Posterior cingulate gyrus (tissue), 11 donors: ENCODE results near the gene MCF2L2.
A peak's percentile ranks its signal among the peaks of the same experiment; 100 is the strongest.
"Not testable (repeated sequence)": the region's sequence is repeated elsewhere in the genome, so short reads cannot be mapped to it uniquely, and the experiment has no call there.

ENCODE experiments used
- DNase-seq, 10 donors: peaks; one replicate each; pipeline versions ENCODE4 v3.0.0 to v3.0.0-alpha.2; 2020 to 2021; ENCODE audit warnings: mixed read lengths in 3 of 10
- intact Hi-C: fragments of 100-400 bp; cut with DNase I; formaldehyde crosslinking; loops from one replicate; pipeline ENCODE4 v1.15.1; 2023

The MCF2L2 gene

DNA sequence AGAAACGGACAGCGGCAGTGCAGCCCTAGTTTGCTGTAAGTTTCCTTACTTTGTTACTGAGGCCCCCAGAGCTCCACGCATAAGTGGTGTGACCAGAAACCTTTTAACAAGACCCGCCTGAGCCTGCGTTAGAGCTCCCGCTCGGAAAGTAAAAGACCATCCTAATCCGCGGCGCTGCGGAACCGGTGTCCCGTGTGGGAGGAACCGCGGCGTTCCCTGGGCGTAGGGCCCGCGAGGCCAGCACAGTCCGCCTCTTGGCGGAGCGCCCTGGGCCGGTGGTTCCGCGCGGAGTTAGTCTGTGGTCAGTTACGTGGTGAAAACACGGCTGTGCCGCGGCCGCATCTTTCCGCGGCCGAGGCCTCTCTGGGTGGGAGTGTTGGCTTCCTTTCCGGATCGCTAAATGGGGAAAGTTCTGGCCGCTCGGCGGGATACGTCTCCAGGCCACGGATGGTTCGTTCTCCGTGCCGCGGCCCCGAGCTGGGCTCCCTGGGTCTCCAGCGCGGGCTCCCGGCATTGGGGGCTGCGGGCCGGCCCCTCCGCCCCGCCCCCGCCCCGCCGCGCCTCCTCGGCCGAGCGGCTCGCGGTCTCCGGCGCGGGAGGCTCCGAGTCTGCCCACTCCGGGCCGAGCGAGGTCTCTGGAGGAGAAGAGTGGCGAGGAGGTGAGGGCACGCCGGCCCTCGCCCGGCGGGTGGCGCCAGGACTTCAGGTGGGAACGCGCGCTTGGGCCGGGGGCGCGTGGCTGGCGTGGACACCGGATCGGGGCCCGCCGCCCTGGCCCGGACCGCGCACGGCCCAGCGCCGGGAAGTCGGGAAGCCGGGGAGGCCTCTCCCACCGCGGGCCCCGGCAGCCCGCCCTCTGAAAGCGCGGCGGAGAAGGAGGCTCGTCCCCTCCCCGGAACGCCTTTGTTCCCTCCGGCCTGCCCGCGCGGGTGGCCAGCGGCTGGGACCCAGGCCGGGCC, 174.6 kb downstream of the MCF2L2 start:
- intact Hi-C loops: no loop called here
- DNase-seq: peak in 8 of 10 donors; percentile 14 to 93 (median 52)

DNA sequence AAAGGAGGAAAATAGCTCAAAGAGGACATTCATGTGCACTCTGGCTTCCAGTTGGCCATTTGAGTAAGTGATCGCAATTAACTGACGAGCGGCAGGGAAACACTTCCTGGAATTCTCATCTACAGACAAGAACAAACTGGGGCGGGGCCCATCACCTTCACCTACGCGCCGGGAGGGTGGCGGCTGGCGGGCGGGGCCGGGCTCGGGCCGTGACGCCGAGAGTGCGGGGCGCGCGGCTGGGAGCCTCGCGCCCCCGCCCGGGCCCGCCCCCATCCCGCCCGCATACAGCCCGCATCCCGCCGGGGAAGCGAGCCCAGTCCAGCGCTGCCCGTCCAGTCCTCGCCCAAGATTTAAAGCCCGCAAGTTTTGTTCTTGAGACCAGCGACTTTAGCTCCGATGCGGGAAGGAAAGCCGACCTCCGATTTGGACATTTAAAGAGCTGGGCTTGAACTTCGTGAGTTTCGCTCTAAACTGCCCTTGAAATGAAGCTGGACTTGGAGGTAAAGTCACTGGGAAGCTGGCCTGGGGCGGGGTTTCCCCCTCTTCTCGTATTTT, 175.4 kb downstream of the MCF2L2 start, which contains the start of gene B3GNT5:
B3GNT5 (plus strand) TSS at position 281 of the 555 bp plus-strand sequence. CDS start 16,546 bp downstream, outside the sequence.
- no peak for DNase-seq
- intact Hi-C loops: no loop called here

DNA sequence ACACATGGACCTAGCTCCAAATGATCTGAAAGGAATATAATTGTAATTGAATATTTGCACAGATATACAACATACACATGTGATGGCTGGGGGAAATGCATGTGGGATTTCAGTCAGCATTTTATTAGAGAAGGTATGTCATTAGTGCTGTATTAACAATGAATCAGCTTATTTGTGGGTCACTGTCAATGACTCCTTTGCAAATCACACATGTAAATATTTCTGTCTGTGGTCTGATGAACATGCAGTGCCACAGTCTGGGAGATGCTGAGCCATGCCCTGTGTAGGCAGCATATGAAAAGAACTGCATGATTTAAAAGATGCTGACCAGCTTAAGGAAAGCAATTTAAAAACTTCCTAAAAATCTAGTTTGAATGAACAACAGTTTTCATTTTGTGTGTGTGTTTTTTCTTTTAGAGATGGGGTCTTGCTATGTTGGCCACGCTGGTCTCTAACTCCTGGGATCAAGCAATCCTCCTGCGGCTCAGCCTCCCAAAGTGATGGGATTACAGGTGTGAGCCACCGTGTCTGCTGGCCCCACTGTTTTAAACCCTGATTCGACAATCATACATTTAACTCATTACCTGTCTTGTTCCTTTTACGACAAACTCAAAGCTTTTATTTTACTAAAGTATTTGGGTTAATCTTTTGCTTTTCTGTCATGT, 176.2 kb downstream of the MCF2L2 start:
- intact Hi-C loops: no loop called here
- DNase-seq: peak in 1 of 10 donors; percentile 70

DNA sequence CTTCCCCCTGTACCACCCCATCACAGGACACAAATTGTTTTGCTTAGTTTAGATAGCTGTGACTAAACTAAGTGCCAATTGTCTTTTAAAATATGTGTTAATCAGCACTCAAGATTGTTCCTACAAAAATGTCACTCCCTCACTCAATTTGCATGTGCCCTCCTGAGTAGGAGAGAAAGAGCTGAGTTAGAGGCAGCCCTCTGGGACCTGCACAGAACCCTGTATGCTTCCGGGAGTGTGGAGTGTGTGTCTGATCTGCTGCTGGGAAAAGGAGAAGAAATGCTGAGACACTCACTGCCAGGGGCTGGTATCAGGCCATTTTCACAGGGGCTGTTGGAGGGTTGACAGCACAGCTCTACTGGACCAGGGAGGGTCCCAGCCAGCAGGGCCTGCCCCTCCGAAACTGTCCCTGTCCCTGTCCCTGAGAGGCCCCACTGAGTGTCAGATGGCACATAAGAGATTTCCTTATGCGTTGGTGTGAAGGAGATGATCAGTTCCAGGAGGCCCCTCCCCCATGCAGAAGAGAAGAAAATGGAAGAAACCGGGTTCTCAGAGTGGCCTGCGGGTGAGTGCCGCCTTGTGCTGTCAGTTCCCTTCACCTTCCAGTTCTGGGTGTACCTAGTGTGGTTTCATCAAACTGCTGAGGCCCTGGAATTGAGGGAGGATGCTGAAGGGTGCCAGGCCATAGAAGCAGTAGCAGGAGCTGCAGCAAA, 179.3 kb downstream of the MCF2L2 start:
- DNase-seq: no peak
- intact Hi-C loops: no loop called here

DNA sequence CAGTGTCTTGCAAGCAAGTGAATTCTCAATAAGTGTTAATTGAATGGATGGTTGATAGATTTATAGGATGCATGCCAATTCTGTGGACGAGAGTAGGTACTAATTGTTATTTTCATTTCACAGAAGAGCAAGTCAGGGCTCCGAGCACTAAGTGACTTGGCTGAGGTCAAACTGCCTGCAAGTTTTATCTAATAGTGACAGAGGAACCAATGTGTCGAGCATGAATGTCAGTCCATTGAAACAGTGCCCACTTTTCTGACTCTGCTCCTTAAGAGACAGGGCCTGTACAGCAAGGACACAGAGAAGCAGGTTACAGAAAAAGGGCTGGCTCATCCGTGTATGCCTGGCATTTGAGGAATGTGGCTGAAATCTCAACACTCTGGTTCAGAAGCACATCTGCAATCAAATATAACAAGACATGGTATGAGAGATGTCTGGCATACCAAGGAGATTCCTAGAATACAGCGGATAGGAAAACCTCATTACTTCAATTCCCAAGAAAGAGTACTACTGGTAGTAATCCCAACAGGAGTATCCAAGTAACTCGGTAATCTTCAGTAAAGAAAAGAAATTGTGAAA, 181.3 kb downstream of the MCF2L2 start:
- no peak for DNase-seq
- intact Hi-C loops: no loop called here

DNA sequence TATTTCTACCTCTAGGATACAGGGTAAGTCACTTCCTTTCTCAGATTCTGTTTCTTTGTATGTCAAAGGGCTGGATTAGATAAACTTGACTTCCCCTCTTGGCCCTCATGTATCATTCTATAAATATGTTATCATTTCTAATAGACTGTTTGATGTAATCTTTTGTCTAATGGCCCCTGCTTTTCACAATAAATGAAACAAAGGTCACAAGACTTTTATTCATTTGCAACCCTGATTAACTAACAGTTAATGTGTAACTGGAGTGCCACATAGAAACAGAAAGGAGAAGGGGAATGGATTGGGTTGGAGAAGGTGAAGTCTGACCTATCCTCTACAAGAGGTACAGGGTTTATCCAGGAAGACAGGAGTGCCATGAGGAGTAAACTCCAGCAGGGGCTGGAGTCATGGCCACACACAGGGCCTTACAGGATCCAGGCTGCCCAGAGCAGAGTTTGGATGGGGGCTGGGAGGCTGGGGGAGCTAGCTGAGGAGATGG, 183.4 kb downstream of the MCF2L2 start:
- DNase-seq: no peak
- intact Hi-C loops: no loop called here

DNA sequence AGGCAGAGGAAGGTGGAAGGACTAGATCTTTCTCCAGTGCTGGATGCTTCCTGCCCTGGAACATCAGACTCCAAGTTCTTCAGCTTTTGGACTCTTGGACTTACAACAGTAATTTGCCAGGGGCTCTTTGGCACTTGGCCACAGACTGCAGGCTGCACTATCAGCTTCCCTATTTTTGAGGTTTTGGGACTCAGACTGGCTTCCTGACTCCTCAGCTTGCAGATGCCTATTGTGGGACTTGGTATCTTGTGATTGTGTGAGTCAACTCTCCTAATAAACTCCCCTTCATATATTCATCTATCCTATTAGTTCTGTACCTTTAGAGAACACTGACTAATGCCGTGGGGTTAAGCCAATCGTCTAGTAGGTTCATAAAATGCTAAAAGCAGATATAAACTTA, 184.2 kb downstream of the MCF2L2 start:
- DNase-seq: no peak
- intact Hi-C loops: no loop called here

DNA sequence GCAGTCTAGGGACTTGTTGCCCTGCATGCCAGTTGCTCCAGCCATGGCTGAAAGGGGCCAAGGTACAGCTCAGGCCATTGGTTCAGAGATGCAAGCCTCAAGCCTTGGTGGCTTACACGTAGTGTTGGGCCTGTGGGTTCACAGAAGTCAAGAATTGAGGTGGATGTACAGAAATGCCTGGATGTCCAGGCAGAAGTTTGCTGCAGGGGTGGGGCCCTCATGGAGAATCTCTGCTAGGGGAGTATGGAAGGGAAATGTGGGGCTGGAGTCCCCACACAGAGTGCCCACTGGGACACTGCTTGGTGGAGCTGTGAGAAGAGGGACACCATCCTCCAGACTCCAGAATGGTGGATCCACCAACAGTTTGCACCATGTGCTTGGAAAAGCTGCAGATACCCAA, 186.0 kb downstream of the MCF2L2 start:
- intact Hi-C loops: no loop called here
- no peak for DNase-seq

DNA sequence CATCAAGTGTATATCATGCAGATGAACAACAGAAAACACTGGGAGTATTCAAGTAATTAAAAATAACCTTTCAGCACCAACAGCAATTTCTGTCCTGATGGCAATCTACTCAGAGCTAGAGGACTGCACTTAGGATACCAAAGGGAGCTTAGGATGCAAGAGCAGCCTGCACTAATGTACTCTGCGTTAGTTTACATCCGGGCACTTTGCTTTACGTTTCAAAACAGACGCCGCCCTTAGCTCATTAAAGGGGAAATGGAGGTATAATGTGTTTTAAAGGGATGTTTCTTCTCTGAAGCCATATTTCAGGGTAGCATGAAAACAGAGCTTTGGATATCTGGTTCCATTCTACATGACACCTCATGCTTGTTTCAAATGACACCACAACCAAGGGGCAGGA, 189.4 kb downstream of the MCF2L2 start:
- DNase-seq: no peak
- intact Hi-C loops: no loop called here

DNA sequence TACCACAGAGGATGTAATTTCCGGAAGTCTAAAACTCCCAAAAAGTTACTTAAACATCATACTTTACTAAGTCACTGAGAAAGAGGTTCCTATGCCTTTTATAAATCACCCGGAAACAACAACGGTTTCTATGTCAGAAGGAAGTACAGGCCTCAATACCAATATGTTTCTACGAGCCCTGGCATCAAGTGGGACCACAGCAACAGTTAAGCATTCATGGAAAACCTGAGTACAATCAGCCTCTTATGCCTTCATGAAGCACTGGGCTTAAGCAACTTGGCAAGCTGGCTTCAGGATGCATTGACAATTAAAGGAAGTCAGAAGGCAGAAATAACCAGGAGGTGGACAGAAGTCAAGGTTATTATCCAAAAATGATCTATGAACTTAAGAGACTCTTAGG, 194.5 kb downstream of the MCF2L2 start:
- no peak for DNase-seq

DNA sequence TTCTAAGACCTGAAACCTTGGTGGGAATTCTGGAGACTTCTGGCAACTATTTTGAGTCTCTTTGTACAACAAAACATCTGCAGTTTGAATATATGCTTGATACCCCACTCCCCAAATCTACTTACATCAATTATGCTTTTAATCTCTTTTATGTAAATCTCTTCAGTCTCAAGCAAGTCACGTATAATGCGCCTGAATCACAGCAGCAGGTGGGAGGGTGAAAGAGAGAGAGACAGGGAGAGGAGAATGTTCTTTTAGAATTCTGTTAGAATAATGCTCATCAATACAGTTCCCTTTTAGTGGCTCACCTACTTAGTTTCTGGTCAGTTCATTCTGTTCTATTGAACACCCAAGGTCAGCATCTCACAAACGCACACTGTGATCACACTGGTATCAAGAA, 197.6 kb downstream of the MCF2L2 start:
- DNase-seq: no peak
- intact Hi-C loops: no loop called here

More for the DNA sequence above, 194.5 kb downstream of the MCF2L2 start:
- intact Hi-C loops: no loop called here

DNA sequence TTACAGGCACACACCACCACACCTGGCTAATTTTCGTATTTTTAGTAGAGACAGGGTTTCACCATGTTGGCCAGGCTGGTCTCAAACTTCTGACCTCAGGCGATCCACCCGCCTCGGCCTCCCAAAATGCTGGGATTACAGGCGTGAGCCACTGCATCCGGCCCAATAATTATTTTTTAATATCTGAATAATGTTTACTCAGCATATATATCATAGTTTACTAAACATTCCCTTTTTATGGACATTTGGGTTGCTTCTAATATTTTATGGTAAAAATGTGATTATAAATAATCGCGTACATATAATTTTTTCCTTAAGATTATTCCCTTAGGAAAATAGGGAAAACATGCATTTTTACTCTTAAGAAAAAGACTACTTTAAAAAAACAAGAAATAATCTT, 198.2 kb downstream of the MCF2L2 start:
- intact Hi-C loops, DNase-seq: not testable (repeated sequence)

DNA sequence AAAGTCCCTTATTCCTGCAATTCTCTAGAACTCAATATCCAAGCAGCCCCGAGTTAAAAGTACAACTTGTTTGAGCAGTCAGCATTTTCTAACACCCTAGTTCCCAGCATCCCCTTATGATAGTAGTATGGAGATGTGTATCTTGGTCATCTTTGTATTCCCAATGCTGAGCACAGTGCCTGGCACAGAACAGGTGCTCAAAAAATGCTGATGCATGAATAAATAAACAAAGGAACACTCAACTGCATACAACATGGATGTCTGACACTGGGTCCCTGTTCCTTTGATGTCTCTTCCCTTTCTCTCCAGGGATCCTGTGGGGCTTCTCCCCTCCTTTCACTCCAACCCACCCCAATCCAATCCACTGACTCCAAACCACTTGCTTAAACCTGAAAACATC, 199.2 kb downstream of the MCF2L2 start:
- intact Hi-C loops: no loop called here
- DNase-seq: no peak

DNA sequence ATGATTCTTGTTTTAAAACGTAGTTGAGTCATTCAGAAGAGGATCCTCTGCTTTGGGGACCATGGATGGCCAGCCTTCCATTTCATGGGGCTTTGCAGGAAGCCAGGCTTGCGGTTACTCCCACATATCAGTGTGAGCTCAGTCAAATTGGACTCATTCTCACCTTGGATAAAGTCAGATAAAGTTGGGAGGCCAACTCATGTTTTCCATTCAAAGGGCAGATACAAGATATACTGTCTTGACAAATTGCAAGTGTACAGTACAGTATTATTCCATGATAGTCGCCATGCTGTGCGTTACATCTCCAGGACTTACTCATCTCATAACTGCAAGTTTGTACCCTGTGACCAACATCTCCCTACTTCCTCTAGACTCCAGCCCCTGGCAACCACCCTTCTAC, 200.8 kb downstream of the MCF2L2 start:
- intact Hi-C loops: no loop called here
- no peak for DNase-seq

DNA sequence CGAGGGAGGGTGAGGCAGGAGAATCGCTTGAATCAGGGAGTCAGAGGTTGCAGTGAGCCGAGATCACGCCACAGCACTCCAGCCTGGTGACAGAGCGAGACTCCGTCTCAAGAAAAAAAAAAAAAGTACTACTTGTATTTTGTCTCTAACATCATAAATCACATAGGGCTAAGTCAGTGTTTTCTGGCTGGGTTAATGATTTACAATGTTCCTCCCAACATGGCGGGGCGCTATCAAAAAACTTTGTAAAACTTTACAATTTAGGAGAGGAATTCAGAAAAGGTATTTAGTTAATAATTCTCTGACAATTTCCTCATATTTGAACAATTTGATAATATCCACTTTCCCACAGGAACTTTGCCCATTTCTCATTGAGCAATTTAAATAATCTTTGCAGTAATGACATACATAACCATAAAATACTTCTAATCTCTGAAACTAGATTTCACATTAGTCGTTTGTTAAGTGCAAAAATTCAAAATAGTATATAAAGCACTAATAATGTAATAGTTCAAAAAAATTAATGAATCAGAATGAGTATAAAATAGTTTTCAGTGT, 202.0 kb downstream of the MCF2L2 start:
- DNase-seq: no peak
- intact Hi-C loops: no loop called here

DNA sequence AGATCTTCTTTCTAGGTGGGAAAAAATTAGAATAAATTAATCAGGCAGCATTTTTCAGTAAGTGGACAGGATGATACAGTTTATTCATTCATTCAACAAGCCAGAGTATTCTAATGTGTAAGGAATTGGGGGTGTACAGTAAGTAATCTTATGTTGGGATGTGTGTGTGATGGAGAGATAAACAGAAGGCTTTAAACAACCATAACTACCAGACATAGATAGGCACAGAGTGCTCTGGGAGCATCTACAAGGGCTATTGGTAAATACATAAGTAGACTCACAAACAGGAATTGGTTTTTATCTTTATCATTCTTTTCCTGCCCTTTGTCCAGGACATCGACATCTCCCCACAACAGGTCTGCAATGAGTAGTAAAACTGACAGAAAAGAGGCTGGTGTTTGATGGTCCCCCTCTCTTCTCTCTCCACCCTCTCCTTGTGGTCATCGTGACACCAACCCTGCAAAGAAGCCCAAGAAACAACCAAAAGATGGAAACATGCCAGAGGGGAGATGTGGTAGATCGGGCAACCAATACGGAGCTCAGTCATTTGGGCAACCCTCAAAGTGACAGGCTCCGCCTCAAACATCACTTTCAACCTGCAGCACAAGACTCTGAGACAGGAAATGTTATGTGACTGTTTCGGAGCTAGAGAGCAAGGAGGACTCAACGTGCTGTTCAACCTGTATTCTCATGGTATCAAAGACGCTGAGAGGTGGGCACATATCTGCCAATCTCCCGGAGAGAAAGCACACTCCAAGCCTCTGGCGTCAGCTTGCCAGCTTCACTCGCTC, 204.0 kb downstream of the MCF2L2 start:
- intact Hi-C loops: no loop called here

DNA sequence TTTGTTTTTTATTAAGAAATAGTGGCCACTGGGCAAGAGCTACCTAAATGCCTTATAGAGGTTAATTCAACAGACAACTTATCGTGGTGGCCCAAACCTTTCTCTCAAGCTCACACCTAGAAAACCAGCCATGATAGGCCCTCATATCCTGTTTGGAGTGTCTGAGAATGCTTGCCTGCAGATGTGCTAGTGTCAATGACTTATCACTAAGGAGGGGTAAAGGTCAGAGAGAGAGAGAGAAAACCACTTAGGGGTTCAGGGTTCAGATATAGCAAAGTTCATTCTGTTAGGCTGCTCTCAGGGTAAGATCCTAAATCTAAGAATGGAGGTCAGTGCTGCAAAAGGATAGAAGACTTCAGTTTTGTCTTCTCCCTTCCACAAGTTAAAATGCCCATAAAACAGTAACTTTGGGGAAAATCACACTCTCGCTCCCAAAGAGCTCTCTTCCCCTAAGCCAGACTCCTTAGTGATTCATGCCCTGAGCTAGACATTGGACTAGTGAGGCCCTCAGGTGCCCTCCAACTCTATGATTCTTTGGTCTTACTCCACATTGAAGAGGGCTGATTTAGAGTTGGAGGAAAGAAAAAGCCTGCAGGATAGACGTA, 205.7 kb downstream of the MCF2L2 start:
- DNase-seq: no peak
- intact Hi-C loops: no loop called here

More for the DNA sequence above, 204.0 kb downstream of the MCF2L2 start:
- DNase-seq: no peak

DNA sequence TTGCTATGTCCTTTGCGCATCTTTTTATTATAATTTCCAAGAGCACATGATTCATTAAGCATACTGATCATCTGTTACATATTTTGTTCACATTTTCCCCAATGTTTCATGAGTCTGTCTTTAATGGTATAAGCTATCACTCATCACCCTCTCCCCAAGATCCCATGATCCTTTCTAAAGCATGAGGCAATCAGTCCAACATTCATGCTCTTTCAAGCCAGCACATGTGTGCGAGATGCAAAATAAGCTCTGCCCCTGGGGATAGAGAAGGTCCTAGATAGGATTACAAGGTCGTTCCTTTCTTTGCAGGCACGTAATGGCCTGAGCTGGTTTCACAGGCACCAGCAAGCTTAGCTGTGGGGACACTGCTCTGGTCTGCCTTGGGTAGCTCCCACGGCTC, 207.6 kb downstream of the MCF2L2 start:
- no peak for DNase-seq
- intact Hi-C loops: no loop called here

DNA sequence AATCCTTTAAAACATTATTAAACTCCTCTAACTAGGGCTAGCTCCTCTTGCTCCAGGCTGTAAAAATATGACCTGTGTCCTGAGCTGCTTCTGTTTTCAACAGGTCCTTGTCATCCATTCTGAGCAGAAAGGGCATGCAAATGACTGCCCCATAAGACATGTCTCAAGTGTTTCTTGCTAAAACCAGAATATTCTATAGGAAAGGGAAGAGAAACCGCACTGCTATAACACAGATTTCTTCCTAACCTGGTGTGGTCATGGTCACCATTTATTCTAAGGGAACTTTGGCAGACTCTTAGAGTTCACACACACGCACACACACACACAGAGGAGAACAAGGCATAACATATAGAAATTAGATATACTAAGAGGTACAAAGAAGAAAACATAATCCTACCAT, 209.6 kb downstream of the MCF2L2 start:
- no peak for DNase-seq
- intact Hi-C loops: no loop called here
